HG03575 (cell line): ENCODE data around the gene ZNF385B.
"Not testable (repeated sequence)": the region's sequence is repeated elsewhere in the genome, so short reads cannot be mapped to it uniquely, and the experiment has no call there.

ENCODE experiments used
- ATAC-seq: cut with Tn5 transposase; IDR thresholded peaks from one replicate; pipeline ENCODE4 v1.9.1; 2021; ENCODE audit not compliant: unreplicated experiment, insufficient number of reproducible peaks, low FRiP score; ENCODE audit errors: extremely low read depth

Gene ZNF385B

GRCh38 chr2:179488563-179488962 is 372.8 kb downstream of the ZNF385B start:
- no peak for ATAC-seq

DNA sequence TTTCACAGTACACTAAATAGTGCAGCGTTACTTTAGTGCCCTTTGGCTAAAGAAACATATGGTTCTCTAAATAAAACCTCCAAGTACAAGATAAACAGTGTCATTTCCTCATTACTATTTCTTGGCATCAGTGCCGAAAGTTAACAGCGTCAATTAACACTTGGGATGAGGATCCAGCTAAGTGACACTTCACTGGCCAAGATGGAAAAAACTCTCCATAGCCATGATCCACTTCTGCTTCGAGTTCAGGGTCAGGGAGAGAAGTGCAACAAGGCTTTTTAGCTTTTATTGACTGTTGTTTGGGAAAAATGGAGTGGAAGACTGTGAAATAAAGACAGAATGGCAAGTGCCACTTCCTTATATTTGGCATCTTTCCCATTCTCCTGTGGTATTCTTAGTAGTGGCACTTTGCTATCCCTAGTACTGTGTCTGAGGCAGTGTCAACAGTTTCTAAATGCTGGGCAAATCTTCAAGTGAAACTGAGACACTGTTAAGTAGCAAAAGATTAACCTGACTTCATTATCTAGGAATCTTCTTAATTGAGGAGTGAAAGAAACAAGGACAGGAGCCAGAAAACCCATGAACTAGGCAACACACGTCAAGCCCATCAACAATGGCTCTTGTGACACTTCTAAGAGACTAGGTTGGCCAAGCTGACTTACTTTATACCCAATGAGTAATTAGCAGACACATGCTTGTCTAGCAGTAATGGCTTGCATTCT is 374.2 kb downstream of the ZNF385B start:
- no peak for ATAC-seq

DNA sequence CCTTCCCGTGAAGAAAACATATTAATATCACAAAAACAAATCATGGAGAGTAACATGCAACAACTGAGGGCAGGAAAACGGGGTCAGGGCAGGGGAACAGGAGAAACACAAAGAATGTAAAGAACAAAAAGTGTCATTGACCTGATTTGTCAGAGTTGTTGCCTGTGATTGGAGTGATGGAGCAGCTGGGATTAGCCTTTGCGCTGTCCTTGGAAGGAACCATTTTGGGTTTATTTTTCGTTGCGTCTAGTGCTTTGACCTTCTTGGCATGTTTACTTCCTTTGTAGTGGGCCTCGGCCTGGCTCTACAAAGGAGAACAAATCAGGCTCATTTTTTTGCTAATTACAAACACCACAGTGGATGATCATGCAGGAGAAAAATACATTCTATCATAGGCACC is 378.3 kb downstream of the ZNF385B start:
- no peak for ATAC-seq

DNA sequence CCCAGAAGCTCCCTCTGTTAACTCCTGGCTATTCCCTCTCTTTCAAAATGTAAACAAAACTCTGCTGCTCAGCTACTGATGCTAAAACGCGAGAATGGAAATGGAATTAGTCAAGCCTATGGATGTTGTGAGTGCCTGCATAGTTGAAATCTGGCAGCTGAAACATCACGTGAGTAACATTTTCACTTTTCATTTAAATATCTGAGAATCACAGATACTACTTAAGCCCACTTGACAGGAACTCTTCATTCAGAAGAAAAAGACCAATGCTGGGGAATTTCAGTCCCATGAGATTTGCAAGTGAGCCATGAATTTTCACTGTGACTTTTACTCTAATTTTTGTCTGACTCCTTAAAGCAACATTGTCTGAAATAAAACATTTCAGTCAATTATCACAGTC is 381.5 kb downstream of the ZNF385B start:
- no peak for ATAC-seq

DNA sequence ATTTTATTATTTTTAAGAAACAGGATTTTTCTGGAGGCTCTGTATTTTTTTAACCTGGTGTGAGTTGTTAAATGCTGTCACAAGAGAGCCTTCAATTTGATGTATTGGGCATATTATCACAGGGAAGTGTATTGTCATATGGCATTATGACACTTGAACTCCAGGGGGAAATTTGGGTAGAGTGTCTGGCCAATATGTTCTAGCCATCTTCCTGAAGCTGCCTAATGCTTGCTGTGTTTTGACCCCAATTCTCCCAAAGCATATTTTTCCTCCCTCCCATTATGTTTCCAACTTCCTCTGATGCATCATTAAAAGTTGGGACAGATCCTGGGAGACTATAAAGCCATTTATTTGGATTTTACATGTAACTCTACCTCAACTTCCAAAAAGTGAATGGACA is 382.6 kb downstream of the ZNF385B start:
- no peak for ATAC-seq

DNA sequence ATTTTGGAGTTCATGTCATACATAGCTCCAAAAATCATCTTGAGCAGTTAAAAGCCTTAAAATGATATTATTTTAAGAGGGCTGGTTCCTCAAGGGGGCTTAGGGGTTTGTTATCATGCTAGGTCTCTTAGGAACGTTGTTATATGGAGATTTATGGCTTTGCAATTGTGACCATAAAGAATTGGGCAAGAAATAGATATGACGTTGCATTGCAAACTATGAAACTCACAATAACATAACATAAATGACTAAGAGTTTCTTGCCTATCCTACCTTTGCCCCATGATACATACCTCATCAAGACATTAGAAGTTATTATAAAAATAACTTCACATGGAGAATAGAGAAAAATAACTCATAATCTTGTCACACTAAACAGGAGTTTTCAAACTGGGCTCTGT is 390.4 kb downstream of the ZNF385B start:
- no peak for ATAC-seq

DNA sequence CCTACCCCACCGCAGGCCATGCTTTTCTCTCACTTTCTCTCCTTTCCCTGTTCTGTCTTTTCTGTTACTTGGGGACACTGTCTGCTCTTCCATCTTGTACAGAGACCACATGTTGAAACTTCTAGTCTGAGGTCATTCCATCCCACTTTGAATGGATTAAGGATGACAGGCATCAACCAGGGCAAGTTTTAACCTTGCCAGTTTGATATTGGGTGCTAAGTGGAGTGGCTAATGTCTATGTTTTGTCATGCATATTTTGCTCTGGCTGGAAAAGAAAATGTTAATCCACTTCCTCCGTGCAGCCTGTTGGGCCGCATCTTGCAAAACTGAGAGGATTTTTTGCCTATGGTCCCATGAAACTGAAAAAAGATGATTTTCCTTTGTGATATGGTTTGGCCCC is 391.3 kb downstream of the ZNF385B start:
- ATAC-seq, result no peak

DNA sequence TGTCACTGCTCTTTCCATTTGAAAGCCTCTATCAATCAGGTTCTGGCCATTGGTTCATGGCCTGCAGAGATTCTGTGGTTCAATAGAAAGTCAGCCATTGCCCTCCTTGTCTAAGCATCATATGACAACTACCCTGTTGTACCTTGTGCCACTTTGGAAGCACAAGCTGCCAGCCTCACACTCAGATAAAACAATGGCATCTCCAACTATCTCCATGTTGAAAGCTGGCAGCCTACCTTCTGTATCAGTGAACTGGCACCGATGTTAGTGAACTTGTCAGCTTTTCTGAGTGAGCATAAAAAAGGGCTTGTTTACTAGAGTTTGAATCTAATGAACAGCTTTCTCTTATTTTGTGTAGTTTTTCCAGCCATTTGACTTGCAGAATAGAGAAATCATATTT is 393.5 kb downstream of the ZNF385B start:
- ATAC-seq, result no peak

- ATAC-seq, result no peak
Measured at GRCh38 chr2:179467111-179467510, 394.3 kb downstream of the ZNF385B start.

GRCh38 chr2:179461420-179461819 is 400.0 kb downstream of the ZNF385B start:
- ATAC-seq, result no peak

GRCh38 chr2:179460181-179460929 is 401.1 kb downstream of the ZNF385B start:
- no peak for ATAC-seq

- not testable (repeated sequence) for ATAC-seq
Measured at GRCh38 chr2:179458113-179458512, 403.3 kb downstream of the ZNF385B start.

DNA sequence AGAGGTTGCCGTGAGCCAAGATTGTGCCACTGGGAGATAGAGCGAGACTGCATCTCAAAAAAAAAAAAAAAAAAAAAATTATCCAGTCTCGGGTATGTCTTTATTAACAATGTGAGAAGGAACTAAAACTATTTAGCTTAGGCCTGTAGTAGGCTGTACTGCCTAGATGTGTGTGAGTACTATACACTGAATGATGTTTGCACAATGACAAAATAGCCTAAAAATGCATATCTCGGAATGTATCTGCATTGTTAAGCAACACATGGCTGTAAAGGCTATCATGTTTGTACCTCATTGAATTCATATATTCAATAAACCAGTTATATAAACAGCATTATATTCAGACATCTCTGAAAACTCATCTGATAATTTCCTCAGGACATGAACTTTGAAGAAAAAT is 405.6 kb downstream of the ZNF385B start:
- no peak for ATAC-seq

- no peak for ATAC-seq
Measured at GRCh38 chr2:179455172-179455524, 406.3 kb downstream of the ZNF385B start.

GRCh38 chr2:179454443-179455171 is 406.8 kb downstream of the ZNF385B start:
- no peak for ATAC-seq

GRCh38 chr2:179449010-179449409 is 412.4 kb downstream of the ZNF385B start:
- no peak for ATAC-seq

DNA sequence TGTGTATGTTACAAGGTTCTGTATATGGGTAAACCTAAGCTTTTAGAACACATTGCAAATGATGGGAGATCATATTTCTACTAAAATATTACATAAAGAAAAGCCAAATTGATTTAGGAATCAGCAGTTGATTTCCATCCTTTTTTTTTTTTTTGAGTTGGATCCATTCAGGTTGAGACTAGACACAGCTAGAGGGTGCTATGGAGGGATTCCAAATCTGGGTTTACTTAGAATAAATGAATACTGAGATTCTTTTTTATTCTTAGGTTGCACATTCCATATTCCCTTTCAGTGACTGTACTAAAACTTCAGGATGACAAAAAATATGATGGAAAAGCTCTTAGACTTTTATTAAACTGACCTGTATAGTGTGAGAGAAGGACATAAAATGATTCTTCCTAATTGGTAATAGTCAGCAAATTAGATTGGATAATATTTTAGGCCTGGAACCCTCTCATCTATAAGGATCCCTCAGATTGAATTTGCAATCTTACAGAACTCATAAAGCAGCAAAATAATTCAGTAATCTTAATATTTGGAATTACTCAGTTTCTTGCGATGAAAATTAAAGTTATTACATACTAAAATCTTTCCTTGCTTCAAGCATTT is 413.5 kb downstream of the ZNF385B start:
- no peak for ATAC-seq

DNA sequence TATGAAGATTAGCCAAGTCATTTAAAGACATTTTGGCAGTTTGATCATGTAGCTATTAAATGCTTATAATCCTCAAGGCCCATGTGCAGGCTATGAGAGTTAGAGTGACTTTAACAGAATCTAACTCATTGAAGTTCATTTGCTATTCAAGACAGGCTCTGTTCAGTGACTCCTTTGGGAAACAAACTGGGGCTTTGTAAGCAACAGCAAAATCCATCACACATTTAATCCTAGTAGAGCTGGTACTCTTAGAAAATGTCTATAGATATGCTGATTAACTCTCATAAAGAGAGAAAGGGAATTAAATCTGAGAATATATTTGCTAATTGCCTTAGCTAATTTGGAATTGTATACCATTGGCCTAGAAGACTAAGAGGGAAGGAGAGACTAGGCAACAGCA is 414.0 kb downstream of the ZNF385B start:
- ATAC-seq, result no peak

- no peak for ATAC-seq
Measured at GRCh38 chr2:179446476-179447141, 414.8 kb downstream of the ZNF385B start.
